Activated CD4-positive, alpha-beta T cell treated with anti-CD3 and anti-CD28 coated beads for 36 hours (primary cell): ENCODE data around the gene PPM1L. TPM values are rescaled to one million over a fixed set of nuclear protein-coding genes. Genes with fewer than 3 reads are reported as not detected.
A peak's percentile ranks its signal among the peaks of the same experiment; 100 is the strongest.

ENCODE experiments used
- ATAC-seq: fragments of 200-7000 bp; cut with Tn5 transposase; one replicate; pipeline ENCODE4 v1.10.0; 2021; ENCODE audit warnings: mild to moderate bottlenecking, moderate library complexity
- CTCF ChIA-PET: fragments of 350-600 bp; sonication (Branson Sonifier 250); formaldehyde crosslinking; loops from one replicate; lab custom pipeline; 2021; ENCODE audit warnings: antibody characterized with exemption; lab: Charles Lee
- POLR2A ChIA-PET: fragments of 350-600 bp; sonication (Branson Sonifier 250); formaldehyde crosslinking; loops from one replicate; lab custom pipeline; 2021; ENCODE audit warnings: antibody characterized with exemption, inconsistent platforms; lab: Charles Lee
- DNase-seq: peaks from one replicate; pipeline ENCODE4 v3.0.0-alpha.2; 2020
- H3K27ac Mint-ChIP-seq: one replicate; pipeline ENCODE4 v1.8.0; 2021; ENCODE audit warnings: mixed read lengths
- H3K27me3 Mint-ChIP-seq: one replicate; pipeline ENCODE4 v1.8.0; 2021; ENCODE audit warnings: mixed read lengths
- H3K36me3 Mint-ChIP-seq: one replicate; pipeline ENCODE4 v1.8.0; 2021; ENCODE audit warnings: low read depth, mixed read lengths
- H3K4me1 Mint-ChIP-seq: one replicate; pipeline ENCODE4 v1.8.0; 2021; ENCODE audit warnings: mixed read lengths
- H3K4me3 Mint-ChIP-seq: one replicate; pipeline ENCODE4 v1.8.0; 2021; ENCODE audit warnings: mild to moderate bottlenecking, moderate library complexity, mixed read lengths
- H3K9me3 Mint-ChIP-seq: one replicate; pipeline ENCODE4 v1.8.0; 2021; ENCODE audit warnings: low read depth, mixed read lengths
- intact Hi-C, 2 experiments: fragments of 100-400 bp; cut with DNase I in 1 of 2; cut with micrococcal nuclease in 1 of 2; formaldehyde crosslinking; loops; one replicate each; pipeline versions ENCODE4 v1.14.2 to v1.15.1; 2022 to 2024; cut with DNase I, micrococcal nuclease
- total RNA-seq, 2 experiments: library from RNA; stranded (reverse); gene quantifications; one replicate each; pipeline ENCODE4 v1.2.3, GENCODE V29; 2021

Gene PPM1L
- total RNA-seq, 2 experiments from 2014 or later, result 1.8 to 2.4 TPM

DNA sequence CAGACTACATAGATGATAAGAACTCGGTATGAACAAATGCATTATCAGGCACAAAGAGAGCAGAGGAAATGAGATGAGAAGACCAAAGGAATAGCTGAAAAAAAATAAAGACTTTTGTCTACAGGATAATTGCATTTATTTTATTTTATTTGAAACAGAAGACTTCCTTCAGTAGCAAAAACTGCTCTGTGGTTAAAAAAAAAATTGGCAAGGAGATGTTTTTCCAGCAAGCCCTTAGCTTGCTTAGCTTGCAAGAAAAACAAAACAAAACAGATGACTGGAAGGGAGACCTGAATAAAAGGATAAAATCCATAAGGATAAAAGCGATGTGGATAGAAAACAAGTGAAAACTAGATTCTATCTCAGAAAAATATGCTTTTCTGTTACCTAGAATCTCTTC is 9.1 kb upstream of the PPM1L start:
- ChIA-PET CTCF (no interaction called here), POLR2A (no interaction called here)
- Mint-ChIP-seq H3K4me3 (no peak overlapping the region), H3K27me3 (peaks cover 19% of the 10 kb centered on the region), H3K4me1 (no peaks in the 10 kb centered on the region), H3K27ac (no peak overlapping the region), H3K36me3 (no peaks in the 10 kb centered on the region), H3K9me3 (no peaks in the 10 kb centered on the region)
- intact Hi-C loops, result no loop called here
- ATAC-seq, result no peak
- no peak for DNase-seq

DNA sequence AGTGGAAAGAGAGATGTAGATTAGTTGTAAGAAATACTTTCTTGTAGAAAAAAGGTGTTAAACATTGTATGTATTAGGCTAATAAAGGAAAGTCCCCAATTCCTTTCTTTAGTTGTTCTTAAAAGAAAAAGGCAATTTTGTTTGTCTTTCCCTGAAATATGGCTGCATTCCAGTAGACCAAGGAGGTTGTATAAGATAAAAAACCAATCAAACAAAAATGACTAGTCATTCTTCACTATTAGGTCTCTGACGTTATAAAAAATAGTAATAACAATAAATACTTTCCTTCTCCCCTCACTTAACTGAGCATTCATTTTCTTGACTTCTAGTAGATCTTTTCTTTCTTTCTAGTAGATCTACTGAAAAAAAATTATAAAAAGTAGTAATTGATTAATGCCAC is 8.6 kb upstream of the PPM1L start:
- H3K4me3 Mint-ChIP-seq, result no peak overlapping the region
- CTCF ChIA-PET, result no interaction called here

GRCh38 chr3:160748231-160748630 is 7.8 kb upstream of the PPM1L start:
- H3K4me1 Mint-ChIP-seq, result no peaks in the 10 kb centered on the region
- H3K9me3 Mint-ChIP-seq, result no peaks in the 10 kb centered on the region
- ChIA-PET POLR2A (no interaction called here), CTCF (interaction anchor here (0.5 kb wide), 1 partner anchor 11 kb away, joined by 3 read pairs; no protein-coding TSS in a partner anchor)
- no peak overlapping the region for H3K27ac Mint-ChIP-seq
- peaks cover 18% of the 10 kb centered on the region for H3K27me3 Mint-ChIP-seq
- no peak for ATAC-seq
- H3K36me3 Mint-ChIP-seq, result no peaks in the 10 kb centered on the region
- H3K4me3 Mint-ChIP-seq, result no peak overlapping the region
- DNase-seq, result no peak
- intact Hi-C loops, result no loop called here

More for the DNA sequence above, 8.6 kb upstream of the PPM1L start:
- no peak for DNase-seq
- Mint-ChIP-seq H3K27ac (no peak overlapping the region), H3K27me3 (peaks cover 19% of the 10 kb centered on the region), H3K4me1 (no peaks in the 10 kb centered on the region), H3K9me3 (no peaks in the 10 kb centered on the region), H3K36me3 (no peaks in the 10 kb centered on the region)
- intact Hi-C loops, result no loop called here
- ATAC-seq, result no peak
- POLR2A ChIA-PET, result no interaction called here

DNA sequence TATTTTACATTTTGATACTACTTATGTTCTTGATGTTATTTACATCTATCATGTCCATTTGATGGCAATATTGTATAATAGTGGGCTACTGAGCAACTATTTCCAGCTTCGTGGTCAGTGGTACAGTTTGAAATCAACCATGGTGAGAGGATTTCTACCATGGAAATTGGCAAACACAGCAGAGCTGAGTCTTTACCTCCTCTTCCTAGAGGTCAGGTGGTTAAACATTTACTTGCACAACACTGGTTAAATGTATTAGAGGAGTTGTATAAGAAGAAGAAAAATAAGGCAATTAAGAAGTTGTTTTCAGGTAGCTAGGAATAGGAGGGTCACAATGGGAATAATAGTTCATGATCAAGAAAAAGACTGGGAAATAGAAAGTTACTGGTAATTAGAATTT is 7.2 kb upstream of the PPM1L start:
- DNase-seq, result no peak
- intact Hi-C loops, result no loop called here
- ChIA-PET CTCF (interaction anchor here (0.7 kb wide), 1 partner anchor 749 kb away, joined by 3 read pairs; no protein-coding TSS in a partner anchor), POLR2A (no interaction called here)
- no peak for ATAC-seq
- H3K4me1 Mint-ChIP-seq, result no peaks in the 10 kb centered on the region
- H3K36me3 Mint-ChIP-seq, result no peaks in the 10 kb centered on the region
- no peak overlapping the region for H3K4me3 Mint-ChIP-seq
- H3K27ac Mint-ChIP-seq, result no peak overlapping the region
- H3K9me3 Mint-ChIP-seq, result no peaks in the 10 kb centered on the region
- peaks cover 13% of the 10 kb centered on the region for H3K27me3 Mint-ChIP-seq

DNA sequence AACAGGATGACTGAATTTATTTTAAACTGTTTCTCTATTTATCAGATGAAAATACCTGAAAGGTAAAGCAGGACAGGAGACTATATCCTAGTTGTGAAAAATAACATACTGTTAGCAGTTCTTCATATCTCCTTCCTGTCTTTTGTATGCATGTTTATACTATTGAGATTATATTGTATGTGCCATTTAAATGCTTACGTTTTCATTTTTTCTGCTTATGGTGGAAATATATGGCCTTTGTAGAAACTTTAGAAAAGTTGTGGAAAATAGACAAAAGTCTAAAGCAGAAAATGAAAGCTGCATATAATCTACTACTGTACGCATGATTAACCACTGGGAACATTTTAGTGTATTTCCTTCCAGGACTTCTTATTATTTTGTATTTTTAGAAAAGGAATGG is 2.1 kb upstream of the PPM1L start:
- CTCF ChIA-PET, result no interaction called here

DNA sequence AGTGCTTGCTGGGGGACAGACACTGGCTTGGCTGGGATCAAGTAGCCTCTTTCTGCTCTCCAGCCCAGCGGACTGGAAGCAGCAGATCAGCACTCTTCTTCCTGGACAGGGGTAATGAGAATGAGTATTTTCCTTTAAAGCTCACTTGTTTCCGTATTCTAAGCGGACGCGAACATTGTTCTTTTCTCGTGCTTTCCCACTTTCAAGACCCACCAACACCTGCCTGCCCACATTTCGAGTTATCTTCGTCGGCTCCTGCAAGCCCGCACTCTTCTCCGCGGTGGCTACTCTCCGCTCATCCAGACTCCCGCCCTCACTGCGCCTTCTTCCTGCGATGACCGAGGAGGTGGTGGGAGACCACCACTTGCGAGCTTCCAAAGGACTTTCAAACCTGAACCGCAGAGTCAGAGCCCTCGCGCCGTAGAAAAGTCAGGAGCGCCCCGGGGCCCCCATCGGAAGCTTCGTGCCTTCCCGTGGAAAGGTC is 1.6 kb upstream of the PPM1L start:
- intact Hi-C loops, result loop anchor here (2.0 to 10.0 kb wide), 3 partner anchors 46 to 1950 kb away; partner anchors contain the start of gene MFSD1 (in 1 of the 2)
- CTCF ChIA-PET, result no interaction called here

More for the DNA sequence above, 2.1 kb upstream of the PPM1L start:
- intact Hi-C loops, result loop anchor here (2.0 to 10.0 kb wide), 3 partner anchors 47 to 1949 kb away; partner anchors contain the start of gene MFSD1 (in 1 of the 2)
- Mint-ChIP-seq H3K4me1 (peaks cover 23% of the 10 kb centered on the region), H3K27me3 (peaks cover 17% of the 10 kb centered on the region), H3K36me3 (no peaks in the 10 kb centered on the region), H3K9me3 (no peaks in the 10 kb centered on the region), H3K4me3 (peak overlapping the region; percentile 90), H3K27ac (peak overlapping the region; percentile 90)
- ATAC-seq (no peak), DNase-seq (no peak)
- POLR2A ChIA-PET, result interaction anchor here (0.6 kb wide), 2 partner anchors 26 to 215 kb away, joined by 3 read pairs; no protein-coding TSS in a partner anchor

GRCh38 chr3:160754855-160755747 is 930 bp upstream of the PPM1L start:
- ATAC-seq (peak; percentile 89), DNase-seq (peak; percentile 95)
- ChIA-PET POLR2A (interaction anchor here (0.5 to 0.9 kb wide), 6 partner anchors 9 to 700 kb away, joined by 3 to 5 read pairs (median 4); no protein-coding TSS in a partner anchor), CTCF (interaction anchor here (0.8 to 0.9 kb wide), 3 partner anchors 70 to 724 kb away, joined by 3 read pairs; no protein-coding TSS in a partner anchor)
- H3K27me3 Mint-ChIP-seq, result peaks cover 23% of the 10 kb centered on the region
- no peaks in the 10 kb centered on the region for H3K9me3 Mint-ChIP-seq
- no peaks in the 10 kb centered on the region for H3K36me3 Mint-ChIP-seq
- H3K4me3 Mint-ChIP-seq, result peak overlapping the region; percentile 90
- H3K4me1 Mint-ChIP-seq, result peaks cover 26% of the 10 kb centered on the region
- H3K27ac Mint-ChIP-seq, result peak overlapping the region; percentile 90
- intact Hi-C loops, result loop anchor here (1.0 to 10.0 kb wide), 11 partner anchors 46 to 1950 kb away; partner anchors contain the start of genes IFT80 (in 2 of the 2), KPNA4 (in 2 of the 2), NMD3 (in 2 of the 2) and SMC4 (in 2 of the 2)

More for the DNA sequence above, 1.6 kb upstream of the PPM1L start:
- H3K4me1 Mint-ChIP-seq, result peaks cover 26% of the 10 kb centered on the region
- peak; percentile 34 for DNase-seq
- peak overlapping the region; percentile 90 for H3K4me3 Mint-ChIP-seq
- POLR2A ChIA-PET, result interaction anchor here (0.5 to 0.6 kb wide), 3 partner anchors 10 to 693 kb away, joined by 3 to 5 read pairs (median 4); no protein-coding TSS in a partner anchor
- no peaks in the 10 kb centered on the region for H3K9me3 Mint-ChIP-seq
- H3K27ac Mint-ChIP-seq, result peak overlapping the region; percentile 90
- no peak for ATAC-seq
- peaks cover 22% of the 10 kb centered on the region for H3K27me3 Mint-ChIP-seq
- no peaks in the 10 kb centered on the region for H3K36me3 Mint-ChIP-seq

- Mint-ChIP-seq H3K4me1 (peaks cover 26% of the 10 kb centered on the region), H3K9me3 (no peaks in the 10 kb centered on the region), H3K4me3 (peak overlapping the region; percentile 90), H3K27ac (no peak overlapping the region), H3K27me3 (peaks cover 28% of the 10 kb centered on the region), H3K36me3 (peaks cover 2% of the 10 kb centered on the region)
- ATAC-seq, result no peak
- DNase-seq, result peak; percentile 8
- intact Hi-C loops, result loop anchor here (5.0 to 10.0 kb wide), 4 partner anchors 185 to 1953 kb away; partner anchors contain the start of genes MFSD1 (in 1 of the 2) and NMD3 (in 1 of the 2)
- POLR2A ChIA-PET, result no interaction called here
- CTCF ChIA-PET, result interaction anchor here (1.1 kb wide), 1 partner anchor 61 kb away, joined by 3 read pairs; no protein-coding TSS in a partner anchor
These were observed 1.4 kb downstream of the PPM1L start for GRCh38 chr3:160757233-160758106.

GRCh38 chr3:160758929-160759577 is 3.0 kb downstream of the PPM1L start:
- peaks cover 2% of the 10 kb centered on the region for H3K36me3 Mint-ChIP-seq
- H3K27me3 Mint-ChIP-seq, result peaks cover 30% of the 10 kb centered on the region
- ChIA-PET POLR2A (no interaction called here), CTCF (interaction anchor here (0.7 kb wide), 1 partner anchor 584 kb away, joined by 4 read pairs; no protein-coding TSS in a partner anchor)
- no peak overlapping the region for H3K27ac Mint-ChIP-seq
- no peak overlapping the region for H3K4me3 Mint-ChIP-seq
- intact Hi-C loops, result loop anchor here (5.0 to 10.0 kb wide), 4 partner anchors 183 to 1954 kb away; partner anchors contain the start of genes MFSD1 (in 1 of the 2) and NMD3 (in 1 of the 2)
- no peaks in the 10 kb centered on the region for H3K9me3 Mint-ChIP-seq
- H3K4me1 Mint-ChIP-seq, result peaks cover 25% of the 10 kb centered on the region
- no peak for ATAC-seq
- no peak for DNase-seq

- no peak overlapping the region for H3K27ac Mint-ChIP-seq
- H3K9me3 Mint-ChIP-seq, result no peaks in the 10 kb centered on the region
- CTCF ChIA-PET, result no interaction called here
- no peak overlapping the region for H3K4me3 Mint-ChIP-seq
- H3K27me3 Mint-ChIP-seq, result peaks cover 15% of the 10 kb centered on the region
- H3K4me1 Mint-ChIP-seq, result peaks cover 3% of the 10 kb centered on the region
- DNase-seq (no peak), ATAC-seq (no peak)
- POLR2A ChIA-PET, result no interaction called here
- intact Hi-C loops, result no loop called here
- peaks cover 2% of the 10 kb centered on the region for H3K36me3 Mint-ChIP-seq
These were observed 7.0 kb downstream of the PPM1L start for GRCh38 chr3:160763073-160763472.
